ENCODE results near the gene PPM1J.

Gene PPM1J

GRCh38 chr1:112708002-112708448 is 7.1 kb downstream of the PPM1J start:
- no peak overlapping the region for H3K9ac ChIP-seq (ENCODE audit: low read length)
- no peak overlapping the region for H3K27ac ChIP-seq (ENCODE audit: low read length)
- H2AFZ ChIP-seq (ENCODE audit: low read length): no peak overlapping the region
- H3K9me3 ChIP-seq (replicated peaks; ENCODE audit: insufficient read depth, low read length): no peaks in the 10 kb centered on the region
- no peaks in the 10 kb centered on the region for H3K36me3 ChIP-seq (replicated peaks; ENCODE audit: insufficient read depth, low read length)
- H4K20me1 ChIP-seq (ENCODE audit: insufficient read depth, low read length): no peaks in the 10 kb centered on the region
- H3K9me2 ChIP-seq (replicated peaks; ENCODE audit: insufficient read depth, low read length): no peaks in the 10 kb centered on the region
- H3F3A ChIP-seq (ENCODE audit: insufficient read depth, low read length): no peaks in the 10 kb centered on the region
- H3K79me2 ChIP-seq (ENCODE audit: low read length): no peaks in the 10 kb centered on the region
- H3K4me3 ChIP-seq (ENCODE audit: low read length): no peak overlapping the region
- H3K4me2 ChIP-seq (ENCODE audit: low read depth, low read length): no peak overlapping the region
- DNase-seq: no peak
- TF ChIP-seq EZH2phosphoT487 (IDR thresholded peaks at IDR 0.05; ENCODE audit: low read length): no peak
- no peak for TF ChIP-seq EZH2 (optimal IDR thresholded peaks at IDR 0.05; ENCODE audit: low read depth, low read length)
- no peak for TF ChIP-seq CTCF (IDR thresholded peaks at IDR 0.05; ENCODE audit: low read length)
- H3K27me3 ChIP-seq (replicated peaks; ENCODE audit: insufficient read depth, low read length): peaks cover 18% of the 10 kb centered on the region
- peaks cover 4% of the 10 kb centered on the region; the same call in 1 of the 2 replicates for H3K4me1 ChIP-seq (ENCODE audit: low read length)

GRCh38 chr1:112707221-112708001 is 7.7 kb downstream of the PPM1J start:
- DNase-seq: peak; percentile 51
- Histone ChIP-seq H3F3A (ENCODE audit: insufficient read depth, low read length) (no peaks in the 10 kb centered on the region), H3K9me3 (replicated peaks; ENCODE audit: insufficient read depth, low read length) (no peaks in the 10 kb centered on the region), H3K4me3 (ENCODE audit: low read length) (peak overlapping the region; percentile 50; the same call in 1 of the 2 replicates), H3K36me3 (replicated peaks; ENCODE audit: insufficient read depth, low read length) (no peaks in the 10 kb centered on the region), H3K9me2 (replicated peaks; ENCODE audit: insufficient read depth, low read length) (no peaks in the 10 kb centered on the region), H3K27ac (ENCODE audit: low read length) (no peak overlapping the region), H3K4me1 (ENCODE audit: low read length) (peaks cover 4% of the 10 kb centered on the region; the same call in 1 of the 2 replicates), H3K9ac (ENCODE audit: low read length) (no peak overlapping the region), H2AFZ (ENCODE audit: low read length) (no peak overlapping the region), H3K4me2 (ENCODE audit: low read depth, low read length) (peak overlapping the region; percentile 29; the same call in 1 of the 2 replicates), H3K27me3 (replicated peaks; ENCODE audit: insufficient read depth, low read length) (peaks cover 15% of the 10 kb centered on the region), H3K79me2 (ENCODE audit: low read length) (no peaks in the 10 kb centered on the region), H4K20me1 (ENCODE audit: insufficient read depth, low read length) (no peaks in the 10 kb centered on the region)
- TF ChIP-seq CTCF (IDR thresholded peaks at IDR 0.05; ENCODE audit: low read length) (peak; percentile 57), EZH2 (optimal IDR thresholded peaks at IDR 0.05; ENCODE audit: low read depth, low read length) (no peak), EZH2phosphoT487 (IDR thresholded peaks at IDR 0.05; ENCODE audit: low read length) (no peak)

GRCh38 chr1:112706505-112707220 is 8.5 kb downstream of the PPM1J start, which contains the start of gene RHOC:
RHOC (minus strand) TSS chr1:112707127; CDS start chr1:112703799, 3,328 bp downstream.
- no peaks in the 10 kb centered on the region for H3F3A ChIP-seq (ENCODE audit: insufficient read depth, low read length)
- H3K9me3 ChIP-seq (replicated peaks; ENCODE audit: insufficient read depth, low read length): no peaks in the 10 kb centered on the region
- no peaks in the 10 kb centered on the region for H3K9me2 ChIP-seq (replicated peaks; ENCODE audit: insufficient read depth, low read length)
- H3K4me3 ChIP-seq (ENCODE audit: low read length): peak within 1 kb of the TSS; percentile 58
- no peak within 1 kb of the TSS for H3K9ac ChIP-seq (ENCODE audit: low read length)
- H3K79me2 ChIP-seq (ENCODE audit: low read length): no peaks in the 10 kb centered on the region
- peak; percentile 49 for DNase-seq
- peaks cover 4% of the 10 kb centered on the region; the same call in 1 of the 2 replicates for H3K4me1 ChIP-seq (ENCODE audit: low read length)
- TF ChIP-seq EZH2 (optimal IDR thresholded peaks at IDR 0.05; ENCODE audit: low read depth, low read length) (no peak), EZH2phosphoT487 (IDR thresholded peaks at IDR 0.05; ENCODE audit: low read length) (no peak), CTCF (IDR thresholded peaks at IDR 0.05; ENCODE audit: low read length) (no peak)
- H4K20me1 ChIP-seq (ENCODE audit: insufficient read depth, low read length): no peaks in the 10 kb centered on the region
- peak within 1 kb of the TSS; percentile 72; the same call in 1 of the 2 replicates for H3K4me2 ChIP-seq (ENCODE audit: low read depth, low read length)
- peaks cover 13% of the 10 kb centered on the region for H3K27me3 ChIP-seq (replicated peaks; ENCODE audit: insufficient read depth, low read length)
- H2AFZ ChIP-seq (ENCODE audit: low read length): no peak within 1 kb of the TSS
- H3K36me3 ChIP-seq (replicated peaks; ENCODE audit: insufficient read depth, low read length): no peaks in the 10 kb centered on the region
- no peak within 1 kb of the TSS for H3K27ac ChIP-seq (ENCODE audit: low read length)
